ENCODE data around the gene LCNL1. TPM values are rescaled to one million over a fixed set of nuclear protein-coding genes. Genes with fewer than 3 reads are reported as not detected.

LCNL1 gene
- total RNA-seq, 1 experiment from 2014 or later = 0.21 TPM

DNA sequence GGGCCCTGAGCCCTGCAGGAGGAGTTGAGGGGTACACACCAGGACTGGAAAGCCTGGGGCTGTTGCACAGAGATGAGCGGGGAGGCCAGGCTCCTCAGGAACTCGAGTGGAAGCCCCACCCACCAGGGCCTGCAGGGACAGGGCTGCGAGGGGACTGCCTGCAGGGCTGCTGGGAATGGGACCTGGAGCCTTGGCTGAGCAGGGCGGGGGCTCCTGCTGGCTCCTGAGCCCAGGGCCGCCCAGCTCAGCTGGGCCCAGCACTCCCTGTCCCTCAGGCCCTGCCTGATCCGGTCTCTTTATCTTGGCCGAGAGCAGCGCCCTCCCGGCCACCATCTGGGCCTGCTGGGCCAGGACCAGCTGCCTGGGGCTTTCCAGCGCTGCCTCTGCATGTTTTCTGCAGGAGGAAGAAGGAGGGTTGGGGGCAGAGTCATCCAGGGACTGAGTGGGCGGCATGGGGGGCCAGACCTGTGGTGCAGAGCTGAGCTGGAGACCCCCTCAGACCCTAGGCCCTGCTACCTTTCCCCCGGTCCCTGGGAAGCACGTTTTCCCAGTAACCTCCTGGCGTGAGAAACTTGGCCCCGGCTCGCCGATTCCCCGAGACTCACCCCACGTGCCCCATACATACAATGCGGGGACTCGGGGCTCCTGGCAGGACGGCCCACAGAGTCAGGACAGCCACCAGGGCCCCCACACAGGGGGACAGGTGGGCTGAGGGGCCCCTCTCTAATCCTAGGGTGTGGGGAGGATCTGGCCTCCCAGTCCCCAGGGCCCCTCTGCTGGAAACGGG lies 21.3 kb upstream of the LCNL1 start:
- H3K4me3 ChIP-seq (ENCODE audit: insufficient read depth, low read depth, low read length) = no peak overlapping the region
- H3K36me3 ChIP-seq (replicated peaks; ENCODE audit: control insufficient read depth, insufficient read depth, low read length) = no peaks in the 10 kb centered on the region
- no peak for DNase-seq
- no peaks in the 10 kb centered on the region for H3K27me3 ChIP-seq (ENCODE audit: control insufficient read depth, insufficient read depth, low read length)

DNA sequence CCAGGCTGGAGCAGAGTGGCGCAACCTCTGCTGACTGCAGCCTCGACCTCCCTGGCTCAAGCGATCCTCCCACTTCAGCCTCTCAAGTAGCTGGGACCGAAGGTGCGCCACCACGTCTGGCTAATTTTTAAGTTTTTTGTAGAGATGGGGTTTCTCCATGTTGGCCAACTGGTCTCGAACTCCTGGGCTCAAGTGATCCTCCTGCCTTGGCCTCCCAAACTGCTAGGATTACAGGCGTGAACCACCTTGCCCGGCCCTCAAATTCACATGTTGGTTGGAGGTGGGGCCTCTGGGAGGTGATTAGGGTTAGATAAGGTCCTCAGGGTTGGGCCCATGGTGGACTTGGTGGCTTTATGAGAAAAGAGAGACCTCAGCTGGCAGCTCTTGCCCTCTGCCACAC lies 20.6 kb upstream of the LCNL1 start:
- DNase-seq = no peak
- H3K27me3 ChIP-seq (ENCODE audit: control insufficient read depth, insufficient read depth, low read length) = no peaks in the 10 kb centered on the region
- no peak overlapping the region for H3K4me3 ChIP-seq (ENCODE audit: insufficient read depth, low read depth, low read length)
- no peaks in the 10 kb centered on the region for H3K36me3 ChIP-seq (replicated peaks; ENCODE audit: control insufficient read depth, insufficient read depth, low read length)

DNA sequence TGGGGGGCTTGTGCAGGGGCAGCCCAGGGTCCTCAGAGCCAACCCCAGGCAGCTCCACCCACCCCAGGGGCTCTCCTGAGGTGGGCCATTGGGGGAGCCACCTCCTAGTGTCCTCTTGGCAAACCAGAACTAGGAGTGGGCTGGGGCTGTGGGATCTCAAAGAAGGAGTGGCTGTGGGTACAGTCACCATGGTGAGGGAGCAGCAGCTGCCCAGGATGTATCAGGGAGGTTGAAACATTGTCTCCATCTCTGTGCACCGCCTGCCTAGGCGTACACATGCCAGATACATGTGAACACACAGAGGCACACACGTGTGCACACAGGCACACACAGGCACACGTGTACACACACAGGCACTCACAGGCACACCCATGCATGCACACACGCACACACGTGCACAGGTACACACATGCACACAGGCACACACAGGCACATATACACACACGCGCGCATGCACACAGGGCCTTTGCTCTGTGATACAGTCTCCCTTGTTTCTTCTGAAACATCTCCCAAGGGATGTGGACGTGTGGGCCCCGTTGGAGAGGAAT lies 20.0 kb upstream of the LCNL1 start:
- no peak for DNase-seq
- H3K27me3 ChIP-seq (ENCODE audit: control insufficient read depth, insufficient read depth, low read length) = no peaks in the 10 kb centered on the region
- no peak overlapping the region for H3K4me3 ChIP-seq (ENCODE audit: insufficient read depth, low read depth, low read length)
- H3K36me3 ChIP-seq (replicated peaks; ENCODE audit: control insufficient read depth, insufficient read depth, low read length) = no peaks in the 10 kb centered on the region

DNA sequence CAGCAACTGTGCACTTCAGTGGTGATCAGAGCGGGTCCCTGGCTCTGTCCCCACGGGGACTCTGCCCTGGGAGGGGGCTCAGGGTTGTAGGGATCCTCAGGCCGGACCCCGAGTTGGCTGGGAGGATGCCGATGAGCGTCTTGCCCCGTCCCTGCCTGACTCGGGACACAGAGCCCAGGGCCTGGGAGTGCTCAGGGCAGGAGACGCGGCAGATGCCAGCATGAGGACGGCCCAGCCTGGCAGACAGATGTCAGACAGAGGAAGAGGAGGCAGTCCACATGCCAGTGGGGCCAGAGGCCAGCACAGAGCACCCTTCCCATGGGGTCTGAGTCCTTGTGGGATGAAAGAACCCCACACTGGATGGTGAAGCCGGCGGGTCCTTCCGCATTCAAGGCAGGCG lies 19.5 kb upstream of the LCNL1 start:
- H3K27me3 ChIP-seq (ENCODE audit: control insufficient read depth, insufficient read depth, low read length) = no peaks in the 10 kb centered on the region
- DNase-seq = no peak
- H3K4me3 ChIP-seq (ENCODE audit: insufficient read depth, low read depth, low read length) = no peak overlapping the region
- H3K36me3 ChIP-seq (replicated peaks; ENCODE audit: control insufficient read depth, insufficient read depth, low read length) = no peaks in the 10 kb centered on the region

DNA sequence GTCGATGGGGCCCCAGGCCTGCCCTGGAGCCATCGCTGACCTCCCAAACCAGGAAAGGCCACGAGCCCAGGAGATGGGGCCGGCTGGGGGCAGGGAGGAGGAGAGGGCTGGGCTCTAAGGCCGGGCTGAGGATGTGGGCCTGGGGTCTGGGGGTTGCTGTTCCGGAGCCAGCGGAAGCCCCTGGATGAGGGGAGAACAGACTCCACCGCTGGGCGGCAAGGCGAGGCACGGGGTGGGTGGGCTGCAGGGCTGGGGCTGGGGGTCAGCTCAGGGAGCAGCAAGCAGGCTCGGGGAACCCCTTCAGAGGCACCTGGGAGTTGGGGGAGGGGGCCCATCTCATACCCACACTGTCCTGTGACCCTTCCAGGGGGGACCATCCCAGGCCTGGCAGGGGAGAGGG lies 19.0 kb upstream of the LCNL1 start:
- no peak for DNase-seq
- Histone ChIP-seq H3K36me3 (replicated peaks; ENCODE audit: control insufficient read depth, insufficient read depth, low read length) (no peaks in the 10 kb centered on the region), H3K4me3 (ENCODE audit: insufficient read depth, low read depth, low read length) (no peak overlapping the region), H3K27me3 (ENCODE audit: control insufficient read depth, insufficient read depth, low read length) (no peaks in the 10 kb centered on the region)

DNA sequence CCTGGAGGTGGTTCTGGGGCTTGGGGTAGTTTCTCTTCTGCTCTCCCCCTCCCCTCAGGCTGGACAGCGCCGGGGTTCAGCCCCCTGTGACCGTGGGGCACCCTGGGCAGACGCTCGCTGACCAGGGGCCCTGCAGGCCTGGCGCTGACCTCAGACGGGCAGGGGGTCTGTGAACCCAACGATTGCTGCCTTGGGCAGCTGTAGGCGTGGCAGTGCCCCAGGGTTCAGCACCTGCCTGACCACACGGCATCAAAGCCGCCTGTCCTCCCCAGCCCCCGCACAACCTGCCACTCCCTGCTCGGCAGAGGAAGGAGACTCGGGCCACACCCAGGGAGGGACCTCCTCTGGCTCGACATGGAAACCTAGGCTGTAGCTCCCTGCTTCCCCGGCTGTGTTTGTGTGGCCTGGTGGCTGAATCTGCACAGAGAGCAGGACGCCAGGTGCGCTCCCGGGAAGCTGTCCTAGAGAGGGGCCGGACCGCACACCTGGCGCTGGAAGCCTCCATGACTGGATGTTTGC lies 18.6 kb upstream of the LCNL1 start:
- H3K36me3 ChIP-seq (replicated peaks; ENCODE audit: control insufficient read depth, insufficient read depth, low read length) = no peaks in the 10 kb centered on the region
- H3K4me3 ChIP-seq (ENCODE audit: insufficient read depth, low read depth, low read length) = no peak overlapping the region
- DNase-seq = no peak

DNA sequence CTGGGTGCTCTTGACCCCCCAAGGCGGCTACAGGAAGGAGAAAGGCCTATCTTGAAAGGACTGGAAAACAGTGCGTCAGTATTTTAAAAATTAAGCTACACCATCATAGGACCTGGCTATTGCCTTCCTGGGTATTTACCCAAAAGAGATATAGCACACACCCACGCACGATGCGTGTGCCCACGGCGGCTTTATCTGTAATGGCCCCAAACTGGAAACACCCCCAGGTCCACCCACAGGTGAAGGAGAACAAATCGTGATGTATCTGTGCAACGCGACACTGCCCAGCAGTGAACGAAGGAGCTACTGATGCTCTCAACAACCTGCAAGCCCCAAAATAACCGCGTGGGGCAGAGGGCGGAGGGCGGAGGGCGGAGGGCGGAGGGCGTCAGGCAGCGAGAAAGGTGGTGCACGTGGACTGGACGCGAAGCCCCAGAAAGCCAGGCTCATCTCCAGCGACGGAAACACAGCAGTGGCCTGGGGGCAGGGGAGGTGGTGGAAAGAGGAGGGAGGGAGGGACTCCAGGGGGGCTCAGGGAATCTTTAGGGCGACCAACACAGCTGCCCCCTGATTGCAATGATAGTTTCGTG lies 17.9 kb upstream of the LCNL1 start:
- Histone ChIP-seq H3K4me3 (ENCODE audit: insufficient read depth, low read depth, low read length) (no peak overlapping the region), H3K36me3 (replicated peaks; ENCODE audit: control insufficient read depth, insufficient read depth, low read length) (no peaks in the 10 kb centered on the region), H3K27me3 (ENCODE audit: control insufficient read depth, insufficient read depth, low read length) (no peaks in the 10 kb centered on the region)
- DNase-seq = no peak

More for the DNA sequence above, 18.6 kb upstream of the LCNL1 start:
- H3K27me3 ChIP-seq (ENCODE audit: control insufficient read depth, insufficient read depth, low read length) = no peaks in the 10 kb centered on the region

DNA sequence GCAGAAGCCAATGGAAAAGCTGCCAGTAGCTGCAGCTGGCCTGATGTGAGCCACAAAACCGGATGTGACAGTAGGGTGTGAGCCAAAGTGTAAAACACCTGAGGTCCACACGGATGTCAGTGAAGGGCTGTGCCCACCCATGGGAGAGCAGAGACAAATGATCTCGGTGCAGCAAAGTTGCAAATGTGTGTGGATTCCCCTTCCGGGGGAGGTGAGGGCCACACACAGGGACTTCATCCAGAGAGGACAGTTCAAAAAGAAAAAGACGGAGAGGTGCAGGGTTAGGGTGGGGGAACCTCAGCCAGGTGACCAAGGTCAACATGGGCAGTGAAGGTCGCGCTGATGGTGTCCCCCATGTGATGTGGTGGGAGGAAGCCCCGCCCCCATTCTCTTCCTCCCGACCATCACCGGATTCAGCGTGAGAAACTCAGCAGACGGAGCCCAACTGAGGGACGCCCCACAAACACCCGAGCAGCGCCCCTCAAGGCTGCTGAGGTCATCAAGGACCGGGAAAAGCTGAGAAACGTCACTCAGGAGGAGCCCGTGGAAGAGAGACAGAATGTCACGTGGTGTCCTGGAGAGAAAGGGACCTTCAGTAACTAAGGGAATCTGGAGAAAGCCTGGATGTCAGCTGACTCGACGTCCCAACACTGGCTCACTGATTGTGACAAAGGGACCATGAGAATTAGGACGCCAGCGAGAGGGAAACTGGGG lies 16.9 kb upstream of the LCNL1 start:
- Histone ChIP-seq H3K4me3 (ENCODE audit: insufficient read depth, low read depth, low read length) (no peak overlapping the region), H3K27me3 (ENCODE audit: control insufficient read depth, insufficient read depth, low read length) (no peaks in the 10 kb centered on the region), H3K36me3 (replicated peaks; ENCODE audit: control insufficient read depth, insufficient read depth, low read length) (no peaks in the 10 kb centered on the region)
- DNase-seq = no peak

DNA sequence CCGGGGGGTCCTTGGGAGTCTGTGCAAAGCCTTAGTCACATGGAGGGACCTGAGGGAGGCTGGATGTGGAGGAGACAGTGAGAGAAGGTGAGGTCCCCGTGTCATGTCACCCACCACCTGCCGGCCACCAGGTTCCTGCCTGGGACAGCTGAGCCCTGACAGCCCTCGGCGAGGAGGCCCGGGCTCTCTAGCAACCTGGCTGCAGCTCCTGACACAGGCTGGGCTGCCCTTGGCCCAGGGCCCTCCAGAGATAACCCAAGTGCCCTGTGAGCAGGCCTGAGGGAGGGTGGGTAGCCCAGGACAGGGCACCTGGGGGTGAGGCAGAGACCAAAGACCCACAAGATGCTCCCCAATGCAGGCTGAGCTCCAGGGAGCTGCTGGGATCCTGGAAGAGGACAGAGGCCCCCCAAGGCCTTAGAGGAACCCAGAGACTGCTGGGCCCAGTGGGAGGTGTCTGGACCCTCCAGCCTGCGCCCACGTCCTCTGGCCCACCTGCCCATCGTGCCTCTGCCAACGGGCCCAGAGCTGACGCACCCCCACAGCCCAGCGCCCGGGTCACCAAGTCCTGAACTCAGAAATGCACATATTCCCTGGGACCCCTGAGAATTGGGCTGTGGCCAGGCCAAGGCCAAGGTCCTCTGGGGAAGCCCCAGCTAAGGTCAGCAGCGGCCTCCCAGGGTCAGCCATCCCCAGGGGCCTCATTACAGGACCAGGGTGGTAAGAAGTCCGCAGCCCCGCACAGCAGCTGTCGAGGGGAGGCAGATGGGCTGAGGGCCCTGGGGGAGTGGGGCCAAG lies 14.3 kb upstream of the LCNL1 start:
- no peak for DNase-seq
- Histone ChIP-seq H3K27me3 (ENCODE audit: control insufficient read depth, insufficient read depth, low read length) (no peaks in the 10 kb centered on the region), H3K4me3 (ENCODE audit: insufficient read depth, low read depth, low read length) (no peak overlapping the region)

DNA sequence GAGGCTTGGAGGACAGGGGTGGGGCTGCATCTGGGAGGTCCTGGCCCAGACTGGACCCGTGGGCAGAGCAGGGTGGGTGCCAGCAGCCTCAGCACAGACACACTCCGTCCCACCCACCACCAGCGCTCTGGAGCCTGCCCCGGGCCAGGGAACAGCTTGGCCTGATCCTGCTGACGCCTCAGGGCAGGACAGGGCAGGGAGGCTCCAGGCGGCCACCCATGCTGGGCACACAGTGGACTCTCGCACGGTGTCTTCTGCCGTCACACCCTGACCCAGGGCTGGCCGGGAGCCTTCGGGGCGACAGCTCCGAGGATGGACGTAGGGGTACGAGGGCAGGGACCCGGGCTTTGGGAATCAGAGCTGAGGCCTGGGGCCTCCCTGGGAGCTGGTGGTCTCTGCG lies 13.6 kb upstream of the LCNL1 start:
- DNase-seq = no peak
- no peaks in the 10 kb centered on the region for H3K27me3 ChIP-seq (ENCODE audit: control insufficient read depth, insufficient read depth, low read length)
- H3K36me3 ChIP-seq (replicated peaks; ENCODE audit: control insufficient read depth, insufficient read depth, low read length) = no peaks in the 10 kb centered on the region
- no peak overlapping the region for H3K4me3 ChIP-seq (ENCODE audit: insufficient read depth, low read depth, low read length)

More for the DNA sequence above, 14.3 kb upstream of the LCNL1 start:
- H3K36me3 ChIP-seq (replicated peaks; ENCODE audit: control insufficient read depth, insufficient read depth, low read length) = no peaks in the 10 kb centered on the region

DNA sequence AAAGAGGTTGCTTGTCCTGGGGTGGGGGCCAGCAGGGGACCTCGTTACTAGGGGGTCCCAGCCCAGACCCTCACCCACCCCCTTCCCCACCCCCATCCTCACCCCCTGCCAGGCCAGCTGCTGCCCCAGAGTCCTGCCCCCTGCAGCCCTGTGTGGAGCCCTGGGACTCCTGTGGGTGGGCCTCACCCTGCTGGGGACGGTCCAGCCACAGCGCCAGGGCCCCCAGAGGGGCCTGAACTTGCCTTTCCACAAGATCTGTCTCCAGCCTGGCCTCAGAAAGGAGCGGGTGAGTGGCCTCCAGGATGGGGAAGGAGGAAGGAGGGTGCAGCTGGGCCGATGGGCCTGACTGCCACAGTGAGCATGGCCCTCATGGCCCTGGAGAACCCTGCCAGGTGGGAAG lies 13.0 kb upstream of the LCNL1 start:
- H3K36me3 ChIP-seq (replicated peaks; ENCODE audit: control insufficient read depth, insufficient read depth, low read length) = no peaks in the 10 kb centered on the region
- H3K4me3 ChIP-seq (ENCODE audit: insufficient read depth, low read depth, low read length) = no peak overlapping the region
- no peak for DNase-seq
- no peaks in the 10 kb centered on the region for H3K27me3 ChIP-seq (ENCODE audit: control insufficient read depth, insufficient read depth, low read length)

DNA sequence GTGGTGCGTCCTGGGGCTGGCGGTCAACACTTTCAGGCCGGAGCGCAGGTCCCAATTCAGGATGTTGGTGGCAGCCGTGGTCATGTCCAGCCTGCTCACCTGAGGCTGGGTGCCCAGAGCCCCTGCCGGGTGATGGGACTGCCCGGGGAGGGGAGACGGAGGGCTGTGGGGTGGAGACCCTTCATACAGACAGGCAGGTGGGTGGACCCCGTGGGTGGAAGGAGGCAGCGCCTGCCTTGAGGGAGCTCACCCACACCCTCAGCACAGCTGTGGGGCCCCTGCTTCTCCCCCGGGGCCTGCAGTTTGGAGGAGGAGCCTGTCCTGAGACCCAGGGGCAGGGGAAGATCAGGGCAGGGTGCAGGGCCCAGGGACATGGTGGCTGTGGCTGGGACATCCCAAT lies 12.4 kb upstream of the LCNL1 start:
- Histone ChIP-seq H3K4me3 (ENCODE audit: insufficient read depth, low read depth, low read length) (no peak overlapping the region), H3K36me3 (replicated peaks; ENCODE audit: control insufficient read depth, insufficient read depth, low read length) (no peaks in the 10 kb centered on the region), H3K27me3 (ENCODE audit: control insufficient read depth, insufficient read depth, low read length) (no peaks in the 10 kb centered on the region)
- no peak for DNase-seq

DNA sequence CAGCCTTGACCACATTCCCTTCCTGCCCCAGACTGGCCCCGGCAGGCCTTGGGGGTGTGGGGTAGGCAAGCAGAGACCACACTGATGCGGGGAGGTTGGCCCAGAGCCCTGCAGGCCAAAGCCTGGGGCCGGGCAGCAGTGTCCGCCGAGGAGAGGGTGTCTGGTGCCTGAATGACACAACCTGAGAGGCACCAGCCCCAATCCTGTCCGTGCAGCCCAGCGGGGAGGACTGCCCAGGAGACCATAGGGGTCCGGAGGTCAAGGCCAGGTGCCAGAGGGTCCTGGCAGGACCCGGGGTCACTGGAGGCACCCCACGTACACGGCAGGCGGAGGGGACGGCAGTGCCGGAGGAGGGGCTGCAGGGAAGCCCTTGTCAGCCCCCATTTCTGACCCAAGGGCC lies 11.0 kb upstream of the LCNL1 start:
- Histone ChIP-seq H3K27me3 (ENCODE audit: control insufficient read depth, insufficient read depth, low read length) (no peaks in the 10 kb centered on the region), H3K36me3 (replicated peaks; ENCODE audit: control insufficient read depth, insufficient read depth, low read length) (no peaks in the 10 kb centered on the region), H3K4me3 (ENCODE audit: insufficient read depth, low read depth, low read length) (no peak overlapping the region)
- no peak for DNase-seq

DNA sequence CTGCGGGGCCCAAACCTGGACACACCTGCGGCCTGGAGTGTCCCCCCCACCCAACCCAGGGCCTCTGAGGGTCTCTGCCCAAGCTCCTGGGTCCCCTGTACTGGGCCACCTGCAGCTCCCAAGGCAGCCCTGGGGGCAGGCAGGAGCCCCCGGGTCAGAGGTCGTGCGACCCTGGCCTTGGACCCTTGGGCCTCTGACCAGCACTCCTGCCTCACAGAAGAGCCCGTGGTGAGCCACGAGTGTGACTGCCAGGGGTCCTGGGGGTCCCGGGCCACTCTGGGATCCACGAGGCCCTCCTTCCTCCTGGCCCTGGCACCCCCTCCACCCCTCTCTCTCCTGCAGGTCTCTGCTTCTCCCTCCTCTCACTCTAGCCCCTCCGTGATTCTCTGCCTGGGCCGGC lies 10.5 kb upstream of the LCNL1 start:
- no peak for DNase-seq
- H3K36me3 ChIP-seq (replicated peaks; ENCODE audit: control insufficient read depth, insufficient read depth, low read length) = no peaks in the 10 kb centered on the region
- H3K27me3 ChIP-seq (ENCODE audit: control insufficient read depth, insufficient read depth, low read length) = peaks cover 2% of the 10 kb centered on the region; the same call in 1 of the 2 replicates
- H3K4me3 ChIP-seq (ENCODE audit: insufficient read depth, low read depth, low read length) = no peak overlapping the region

Measured in H7 (cell line).